GM19397 (cell line): ENCODE data around the gene FAM131C.

Source experiments
- ATAC-seq: cut with Tn5 transposase; IDR thresholded peaks from one replicate; pipeline ENCODE4 v1.9.1; 2021; ENCODE audit warnings: mild to moderate bottlenecking, moderate library complexity; ENCODE audit not compliant: unreplicated experiment

The FAM131C gene

GRCh38 chr1:16073490-16074119 lies at the start of gene FAM131C:
Gene FAM131C (minus strand): TSS chr1:16073651. CDS start chr1:16073442, 209 bp downstream.
- no peak for ATAC-seq

GRCh38 chr1:16122916-16123315 lies 49.5 kb upstream of the FAM131C start:
- no peak for ATAC-seq

GRCh38 chr1:16122350-16122881 lies 49.0 kb upstream of the FAM131C start:
- ATAC-seq, result no peak

- no peak for ATAC-seq
Measured at GRCh38 chr1:16120940-16121410, 47.5 kb upstream of the FAM131C start.

- no peak for ATAC-seq
Measured at GRCh38 chr1:16120407-16120806, 47.0 kb upstream of the FAM131C start.

- ATAC-seq, result no peak
Measured at GRCh38 chr1:16119926-16120325, 46.5 kb upstream of the FAM131C start.

GRCh38 chr1:16119504-16119903 lies 46.1 kb upstream of the FAM131C start:
- no peak for ATAC-seq

GRCh38 chr1:16118706-16119105 lies 45.3 kb upstream of the FAM131C start:
- no peak for ATAC-seq

- ATAC-seq, result no peak
Measured at GRCh38 chr1:16117936-16118335, 44.5 kb upstream of the FAM131C start.

- ATAC-seq, result no peak
Measured at GRCh38 chr1:16117369-16117768, 43.9 kb upstream of the FAM131C start.

GRCh38 chr1:16116625-16117024 lies 43.2 kb upstream of the FAM131C start:
- ATAC-seq, result no peak

GRCh38 chr1:16116002-16116401 lies 42.6 kb upstream of the FAM131C start:
- ATAC-seq, result no peak

- no peak for ATAC-seq
Measured at GRCh38 chr1:16115468-16115983, 42.1 kb upstream of the FAM131C start.

GRCh38 chr1:16114527-16115467 lies 41.3 kb upstream of the FAM131C start:
- ATAC-seq, result no peak

- ATAC-seq, result no peak
Measured at GRCh38 chr1:16112596-16113555, 39.4 kb upstream of the FAM131C start.

- ATAC-seq, result no peak
Measured at GRCh38 chr1:16111771-16112595, 38.5 kb upstream of the FAM131C start.

GRCh38 chr1:16110884-16111283 lies 37.4 kb upstream of the FAM131C start:
- no peak for ATAC-seq

- ATAC-seq, result no peak
Measured at GRCh38 chr1:16110456-16110855, 37.0 kb upstream of the FAM131C start.

- no peak for ATAC-seq
Measured at GRCh38 chr1:16109571-16109970, 36.1 kb upstream of the FAM131C start.
